C4-2B (cell line): ENCODE measurements around the gene DPYSL5.
"Not testable (repeated sequence)": the region's sequence is repeated elsewhere in the genome, so short reads cannot be mapped to it uniquely, and the experiment has no call there.

Experiments used
- H3K27ac ChIP-seq: fragments of 450-650 bp; 2 replicates; pipeline ENCODE4 v1.5.1; 2017
- CTCF ChIP-seq: fragments of 450-650 bp; conservative IDR thresholded peaks from 2 replicates; pipeline ENCODE4 v1.5.1; 2017; ENCODE audit warnings: mild to moderate bottlenecking
- ZFX ChIP-seq: fragments of 450-650 bp; IDR thresholded peaks from 2 replicates; pipeline ENCODE4 v1.6.1; 2017

DPYSL5 gene

GRCh38 chr2:26811261-26811660 lies 36.7 kb upstream of the DPYSL5 start:
- no peak overlapping the region for H3K27ac ChIP-seq
- TF ChIP-seq ZFX (no peak), CTCF (no peak)

GRCh38 chr2:26811791-26812694 lies 35.9 kb upstream of the DPYSL5 start:
- TF ChIP-seq CTCF, result no peak
- TF ChIP-seq ZFX, result no peak
- no peak overlapping the region for H3K27ac ChIP-seq

GRCh38 chr2:26812731-26813130 lies 35.2 kb upstream of the DPYSL5 start:
- H3K27ac ChIP-seq, result no peak overlapping the region
- TF ChIP-seq ZFX (no peak), CTCF (no peak)

- not testable (repeated sequence) for H3K27ac ChIP-seq
Observed at GRCh38 chr2:26814072-26814765, 33.7 kb upstream of the DPYSL5 start.

- TF ChIP-seq CTCF (no peak), ZFX (no peak)
- no peak overlapping the region for H3K27ac ChIP-seq
Observed at GRCh38 chr2:26816893-26817292, 31.0 kb upstream of the DPYSL5 start.

GRCh38 chr2:26818255-26818654 lies 29.7 kb upstream of the DPYSL5 start:
- TF ChIP-seq CTCF (no peak), ZFX (no peak)
- H3K27ac ChIP-seq, result no peak overlapping the region

- TF ChIP-seq CTCF (no peak), ZFX (no peak)
- H3K27ac ChIP-seq, result no peak overlapping the region
Observed at GRCh38 chr2:26818972-26819371, 29.0 kb upstream of the DPYSL5 start.
